PC-9 (cell line): Measurements from ENCODE around the gene MRRF. TPM values are rescaled to one million over a fixed set of nuclear protein-coding genes. Genes with fewer than 3 reads are reported as not detected.

Source experiments
- BruUV-seq: library from RNA; stranded (reverse); fragments of 400-500 nt; replicated peaks from 2 replicates; lab custom pipeline; 2021; lab: Mats Ljungman, UMichigan
- CTCF ChIA-PET: fragments of 300-600 bp; sonication (Branson Sonifier 250); formaldehyde crosslinking; loops from one replicate; lab custom pipeline; 2022; ENCODE audit warnings: antibody characterized with exemption; lab: Charles Lee
- POLR2A ChIA-PET: fragments of 300-600 bp; sonication (Branson Sonifier 250); formaldehyde crosslinking; loops from one replicate; lab custom pipeline; 2022; ENCODE audit warnings: antibody characterized with exemption; ENCODE audit not compliant: unreplicated experiment; lab: Charles Lee
- DNase-seq, 2 experiments: peaks; one replicate each; pipeline versions ENCODE4 v3.0.0 to v3.0.0-alpha.2; 2015 to 2022; ENCODE audit warnings: mixed read lengths in 1 of 2
- H2AFZ ChIP-seq: fragments of 200-600 bp; sonication (generic); 2 replicates; pipeline ENCODE4 v1.8.1; 2017; ENCODE audit warnings: antibody characterized with exemption
- H3F3A ChIP-seq: fragments of 200-600 bp; sonication (generic); 2 replicates; pipeline ENCODE4 v1.8.1; 2017; ENCODE audit warnings: antibody characterized with exemption, mild to moderate bottlenecking, low read depth; ENCODE audit not compliant: insufficient read depth
- H3K27ac ChIP-seq: fragments of 200-600 bp; sonication (generic); 2 replicates; pipeline ENCODE4 v1.6.1; 2016; ENCODE audit warnings: mixed run types
- H3K27me3 ChIP-seq: fragments of 200-600 bp; sonication (generic); 2 replicates; pipeline ENCODE4 v1.6.1; 2016; ENCODE audit warnings: low read depth, mixed run types; ENCODE audit not compliant: insufficient read depth
- H3K36me3 ChIP-seq: fragments of 200-600 bp; sonication (generic); 2 replicates; pipeline ENCODE4 v1.6.1; 2016; ENCODE audit warnings: low read depth, mixed run types
- H3K4me1 ChIP-seq: fragments of 200-600 bp; sonication (generic); replicated peaks from 2 replicates; pipeline ENCODE4 v1.6.1; 2016; ENCODE audit warnings: mixed run types; ENCODE audit not compliant: insufficient read depth
- H3K4me2 ChIP-seq: fragments of 200-600 bp; sonication (generic); 2 replicates; pipeline ENCODE4 v1.6.1; 2017; ENCODE audit warnings: mixed run types
- H3K4me3 ChIP-seq: fragments of 200-600 bp; sonication (generic); 2 replicates; pipeline ENCODE4 v1.6.1; 2016; ENCODE audit warnings: mixed run types
- H3K79me2 ChIP-seq: fragments of 200-600 bp; sonication (generic); 2 replicates; pipeline ENCODE4 v1.6.1; 2017; ENCODE audit warnings: low read depth, mixed run types
- H3K9me2 ChIP-seq: fragments of 200-600 bp; sonication (generic); 2 replicates; pipeline ENCODE4 v1.8.1; 2017; ENCODE audit warnings: mild to moderate bottlenecking; ENCODE audit not compliant: insufficient read depth
- H3K9me3 ChIP-seq: fragments of 200-600 bp; sonication (generic); 2 replicates; pipeline ENCODE4 v1.8.1; 2016; ENCODE audit warnings: low read depth; ENCODE audit not compliant: insufficient read depth
- H4K20me1 ChIP-seq: fragments of 200-600 bp; sonication (generic); 2 replicates; pipeline ENCODE4 v1.8.1; 2017; ENCODE audit not compliant: insufficient read depth
- EZH2 ChIP-seq: fragments of 200-600 bp; sonication (generic); IDR thresholded peaks from 2 replicates; pipeline ENCODE4 v1.8.0; 2017; ENCODE audit warnings: antibody characterized with exemption, low read depth
- intact Hi-C: fragments of 100-400 bp; cut with micrococcal nuclease; formaldehyde crosslinking; loops from one replicate; pipeline ENCODE4 v1.10.0; 2022; ENCODE audit not compliant: unreplicated experiment
- total RNA-seq: library from RNA; stranded (reverse); gene quantifications from 2 replicates; pipeline ENCODE4 v1.2.3, GENCODE V29; 2021
- TF ChIP-seq, protein P1 (sequence below): fragments of 200-600 bp; sonication (generic); conservative IDR thresholded peaks from 2 replicates; pipeline ENCODE4 v1.6.1; 2017; ENCODE audit warnings: mixed run types, antibody characterized with exemption, mild to moderate bottlenecking, moderate library complexity

Gene MRRF
- total RNA-seq, 1 experiment from 2014 or later, result 79.5 TPM

GRCh38 chr9:122277285-122277897, 12.7 kb downstream of the MRRF start:
- no peak overlapping the region for H3K4me3 ChIP-seq
- intact Hi-C loops, result no loop called here
- peaks cover 68% of the 10 kb centered on the region for H3K36me3 ChIP-seq
- H3K27ac ChIP-seq, result no peak overlapping the region
- POLR2A ChIA-PET, result no interaction called here
- 0 out of 2 replicates have a peak, but pooled peaks cover 4% of the 10 kb centered on the region for H3F3A ChIP-seq
- H3K4me2 ChIP-seq, result no peak overlapping the region
- no peaks in the 10 kb centered on the region; the same call in 1 of the 2 replicates for H3K4me1 ChIP-seq
- no peaks in the 10 kb centered on the region for H3K27me3 ChIP-seq
- peaks cover 35% of the 10 kb centered on the region for H4K20me1 ChIP-seq
- peaks cover 22% of the 10 kb centered on the region; the same call in 1 of the 2 replicates for H3K9me3 ChIP-seq
- BruUV-seq, result no TSS peak
- CTCF ChIA-PET, result no interaction called here
- H3K9me2 ChIP-seq, result no peaks in the 10 kb centered on the region
- no peak for DNase-seq
- no peak overlapping the region for H2AFZ ChIP-seq
- H3K79me2 ChIP-seq, result peaks cover 72% of the 10 kb centered on the region
- TF ChIP-seq, protein P1, sequence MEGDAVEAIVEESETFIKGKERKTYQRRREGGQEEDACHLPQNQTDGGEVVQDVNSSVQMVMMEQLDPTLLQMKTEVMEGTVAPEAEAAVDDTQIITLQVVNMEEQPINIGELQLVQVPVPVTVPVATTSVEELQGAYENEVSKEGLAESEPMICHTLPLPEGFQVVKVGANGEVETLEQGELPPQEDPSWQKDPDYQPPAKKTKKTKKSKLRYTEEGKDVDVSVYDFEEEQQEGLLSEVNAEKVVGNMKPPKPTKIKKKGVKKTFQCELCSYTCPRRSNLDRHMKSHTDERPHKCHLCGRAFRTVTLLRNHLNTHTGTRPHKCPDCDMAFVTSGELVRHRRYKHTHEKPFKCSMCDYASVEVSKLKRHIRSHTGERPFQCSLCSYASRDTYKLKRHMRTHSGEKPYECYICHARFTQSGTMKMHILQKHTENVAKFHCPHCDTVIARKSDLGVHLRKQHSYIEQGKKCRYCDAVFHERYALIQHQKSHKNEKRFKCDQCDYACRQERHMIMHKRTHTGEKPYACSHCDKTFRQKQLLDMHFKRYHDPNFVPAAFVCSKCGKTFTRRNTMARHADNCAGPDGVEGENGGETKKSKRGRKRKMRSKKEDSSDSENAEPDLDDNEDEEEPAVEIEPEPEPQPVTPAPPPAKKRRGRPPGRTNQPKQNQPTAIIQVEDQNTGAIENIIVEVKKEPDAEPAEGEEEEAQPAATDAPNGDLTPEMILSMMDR, result no peak
- TF ChIP-seq EZH2, result no peak

DNA sequence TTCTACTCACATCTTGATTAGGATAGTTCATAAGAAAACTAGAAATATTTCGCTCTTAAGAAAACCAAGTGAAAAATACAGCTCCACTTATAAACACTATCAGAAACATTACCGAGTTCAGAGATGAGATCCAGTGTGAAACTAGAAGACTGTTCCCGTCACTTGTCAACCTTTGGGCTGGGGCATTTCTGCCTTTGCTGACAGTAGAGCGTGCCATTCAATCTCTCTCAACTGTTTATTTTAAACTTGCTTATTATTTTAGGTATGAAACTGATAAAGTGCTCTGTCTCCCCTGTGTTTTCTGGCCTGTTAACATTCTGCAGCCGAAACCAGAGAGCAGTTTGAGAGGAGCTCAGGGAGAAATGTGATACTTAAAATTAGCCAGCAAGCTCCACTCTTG, 16.7 kb downstream of the MRRF start:
- intact Hi-C loops, result no loop called here
- Histone ChIP-seq H3F3A (0 out of 2 replicates have a peak, but pooled peaks cover 4% of the 10 kb centered on the region), H3K27me3 (no peaks in the 10 kb centered on the region), H4K20me1 (peaks cover 43% of the 10 kb centered on the region), H3K79me2 (peaks cover 37% of the 10 kb centered on the region), H3K4me2 (no peak overlapping the region), H3K9me3 (peaks cover 17% of the 10 kb centered on the region; the same call in 1 of the 2 replicates), H2AFZ (no peak overlapping the region), H3K36me3 (peaks cover 60% of the 10 kb centered on the region), H3K9me2 (no peaks in the 10 kb centered on the region), H3K27ac (no peak overlapping the region), H3K4me1 (no peaks in the 10 kb centered on the region), H3K4me3 (no peak overlapping the region)
- BruUV-seq, result no TSS peak
- no peak for DNase-seq
- TF ChIP-seq, protein P1, result no peak
- TF ChIP-seq EZH2, result no peak
- POLR2A ChIA-PET, result no interaction called here
- CTCF ChIA-PET, result no interaction called here

DNA sequence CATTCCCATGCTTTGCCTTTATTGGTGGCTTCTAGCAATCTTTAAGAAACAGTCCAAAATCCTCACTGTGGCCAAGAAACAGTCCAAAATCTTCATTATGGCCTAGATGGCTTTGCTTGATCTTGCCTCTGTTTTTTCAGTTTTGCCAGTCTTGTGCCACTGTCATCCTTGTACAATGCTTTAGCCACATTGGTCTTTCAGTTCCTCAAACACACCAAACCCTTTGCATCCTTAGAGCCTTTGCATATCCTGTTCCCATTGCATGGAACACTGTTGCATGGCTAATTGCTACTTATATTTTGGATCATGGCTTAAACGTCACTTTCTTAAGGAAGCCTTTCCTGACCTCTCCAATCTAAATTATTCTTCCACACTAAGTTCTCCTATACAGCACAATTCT, 22.1 kb downstream of the MRRF start:
- DNase-seq, result no peak
- CTCF ChIA-PET, result no interaction called here
- Histone ChIP-seq H2AFZ (no peak overlapping the region), H3K4me3 (no peak overlapping the region), H3K79me2 (no peaks in the 10 kb centered on the region), H3F3A (no peaks in the 10 kb centered on the region), H4K20me1 (peaks cover 19% of the 10 kb centered on the region), H3K4me1 (no peaks in the 10 kb centered on the region), H3K4me2 (no peak overlapping the region), H3K9me2 (no peaks in the 10 kb centered on the region), H3K27me3 (no peaks in the 10 kb centered on the region), H3K27ac (no peak overlapping the region), H3K9me3 (no peaks in the 10 kb centered on the region), H3K36me3 (peaks cover 44% of the 10 kb centered on the region)
- POLR2A ChIA-PET, result no interaction called here
- TF ChIP-seq EZH2, result no peak
- TF ChIP-seq, protein P1, result no peak
- no TSS peak for BruUV-seq
- intact Hi-C loops, result no loop called here
